GM18868 (cell line): Measurements from ENCODE around the gene TAT.

ENCODE experiments used
- ATAC-seq: cut with Tn5 transposase; IDR thresholded peaks from one replicate; pipeline ENCODE4 v1.9.1; 2021; ENCODE audit warnings: mild to moderate bottlenecking, moderate library complexity; ENCODE audit not compliant: unreplicated experiment

Gene TAT

DNA sequence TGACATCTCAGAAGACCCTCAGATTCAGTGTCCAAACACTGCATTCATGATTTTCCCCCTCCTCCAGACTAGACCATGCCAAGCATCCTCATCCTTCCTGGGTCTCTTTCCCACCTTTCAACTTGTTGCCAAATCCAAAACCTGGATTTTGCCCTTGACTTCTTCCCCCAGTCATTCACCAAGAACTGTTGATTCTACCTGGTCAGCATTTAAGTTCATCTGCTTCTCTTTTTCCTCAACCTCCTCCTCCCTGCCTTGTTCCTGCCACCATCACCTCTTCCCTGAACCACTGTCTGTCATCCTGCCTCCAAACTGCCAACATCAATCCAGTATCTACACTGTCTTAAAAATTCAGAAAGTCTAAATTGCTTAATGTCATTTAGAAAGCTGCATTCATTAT, 29.7 kb downstream of the TAT start:
- ATAC-seq, result no peak

- ATAC-seq, result peak; percentile 76
These were observed 34.5 kb downstream of the TAT start for GRCh38 chr16:71542377-71542776.

DNA sequence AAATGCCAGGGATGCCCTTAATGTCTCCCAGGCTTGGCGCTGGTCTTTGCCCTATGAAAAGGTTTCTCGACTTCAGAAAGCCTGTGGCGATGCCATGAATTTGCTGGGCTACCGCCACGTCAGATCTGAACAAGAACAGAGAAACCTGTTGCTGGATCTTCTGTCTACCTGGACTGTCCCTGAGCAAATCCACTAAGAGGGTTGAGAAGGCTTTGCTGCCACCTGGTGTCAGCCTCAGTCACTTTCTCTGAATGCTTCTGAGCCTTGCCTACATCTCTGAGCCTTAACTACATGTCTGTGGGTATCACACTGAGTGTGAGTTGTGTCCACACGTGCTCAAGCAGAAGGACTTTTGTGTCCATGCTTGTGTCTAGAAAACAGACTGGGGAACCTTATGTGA, 39.2 kb downstream of the TAT start:
- peak; percentile 82 for ATAC-seq

DNA sequence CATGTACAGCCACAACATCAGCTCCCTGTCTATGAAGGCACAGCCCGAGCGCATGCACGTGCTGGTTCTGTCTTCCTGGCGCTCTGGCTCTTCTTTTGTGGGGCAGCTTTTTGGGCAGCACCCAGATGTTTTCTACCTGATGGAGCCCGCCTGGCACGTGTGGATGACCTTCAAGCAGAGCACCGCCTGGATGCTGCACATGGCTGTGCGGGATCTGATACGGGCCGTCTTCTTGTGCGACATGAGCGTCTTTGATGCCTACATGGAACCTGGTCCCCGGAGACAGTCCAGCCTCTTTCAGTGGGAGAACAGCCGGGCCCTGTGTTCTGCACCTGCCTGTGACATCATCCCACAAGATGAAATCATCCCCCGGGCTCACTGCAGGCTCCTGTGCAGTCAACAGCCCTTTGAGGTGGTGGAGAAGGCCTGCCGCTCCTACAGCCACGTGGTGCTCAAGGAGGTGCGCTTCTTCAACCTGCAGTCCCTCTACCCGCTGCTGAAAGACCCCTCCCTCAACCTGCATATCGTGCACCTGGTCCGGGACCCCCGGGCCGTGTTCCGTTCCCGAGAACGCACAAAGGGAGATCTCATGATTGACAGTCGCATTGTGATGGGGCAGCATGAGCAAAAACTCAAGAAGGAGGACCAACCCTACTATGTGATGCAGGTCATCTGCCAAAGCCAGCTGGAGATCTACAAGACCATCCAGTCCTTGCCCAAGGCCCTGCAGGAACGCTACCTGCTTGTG, 40.0 kb downstream of the TAT start:
- no peak for ATAC-seq

DNA sequence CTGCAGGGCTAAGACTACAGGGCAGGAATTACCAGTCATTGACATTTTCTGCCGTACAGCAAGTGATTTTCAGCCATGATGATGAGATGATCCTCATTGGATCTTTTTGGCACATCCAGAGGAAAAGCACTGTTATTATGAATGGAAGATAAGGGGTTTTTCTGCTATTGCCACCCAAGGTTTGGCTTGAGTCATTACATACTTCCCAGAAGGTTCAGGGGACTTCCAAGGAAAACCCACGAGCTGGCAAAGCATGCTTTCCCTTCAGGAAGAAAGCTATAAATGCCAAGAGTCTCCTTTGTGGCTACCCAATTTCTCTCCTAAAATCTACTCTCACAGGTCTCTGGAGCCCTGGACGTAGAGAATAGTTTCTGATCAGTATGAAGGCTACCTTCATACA, 44.5 kb downstream of the TAT start:
- no peak for ATAC-seq

DNA sequence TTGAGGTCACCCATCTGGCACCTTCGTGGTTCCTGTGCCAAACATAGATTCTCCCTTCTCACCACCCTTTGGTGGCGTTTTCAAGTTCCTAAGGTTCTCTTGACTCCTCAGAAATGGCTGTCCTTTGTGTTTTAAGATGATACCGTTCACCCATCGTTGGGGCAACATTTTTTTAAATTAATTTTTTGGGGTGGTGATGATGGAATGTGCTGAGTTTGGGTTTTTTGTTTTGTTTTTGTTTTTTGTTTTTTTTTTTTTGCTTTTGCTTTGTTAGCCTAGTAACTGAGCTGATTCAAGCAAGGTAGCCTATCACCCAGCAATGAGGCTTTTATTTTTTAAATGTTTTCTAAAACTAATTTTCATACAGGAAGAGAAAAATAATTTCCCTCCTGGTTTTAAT, 48.0 kb downstream of the TAT start:
- no peak for ATAC-seq

DNA sequence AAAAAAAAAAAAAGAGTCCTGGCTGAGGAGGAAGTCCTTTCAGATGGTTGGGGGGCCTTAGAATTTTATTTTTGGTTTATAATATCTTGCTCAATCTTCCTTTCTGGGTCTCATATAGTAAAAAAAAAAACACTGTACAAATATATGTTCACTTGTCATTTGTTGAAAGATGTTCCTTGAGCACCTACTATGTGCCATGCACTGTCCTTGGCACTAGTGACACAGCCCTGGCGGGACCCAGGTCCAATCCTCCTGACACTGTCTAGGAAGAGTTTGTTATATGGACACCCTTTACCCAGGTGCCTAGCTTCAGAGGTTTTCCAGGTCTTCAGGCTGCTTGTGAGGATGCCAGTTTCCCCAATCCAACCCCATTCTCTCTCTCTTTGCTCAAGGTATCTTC, 48.6 kb downstream of the TAT start:
- ATAC-seq, result no peak

GRCh38 chr16:71526111-71526631, 50.7 kb downstream of the TAT start, which contains the start of gene CHST4:
TSS of gene CHST4 (plus strand) at chr16:71526426. CDS start at chr16:71536678, 10,252 bp downstream.
- no peak for ATAC-seq

DNA sequence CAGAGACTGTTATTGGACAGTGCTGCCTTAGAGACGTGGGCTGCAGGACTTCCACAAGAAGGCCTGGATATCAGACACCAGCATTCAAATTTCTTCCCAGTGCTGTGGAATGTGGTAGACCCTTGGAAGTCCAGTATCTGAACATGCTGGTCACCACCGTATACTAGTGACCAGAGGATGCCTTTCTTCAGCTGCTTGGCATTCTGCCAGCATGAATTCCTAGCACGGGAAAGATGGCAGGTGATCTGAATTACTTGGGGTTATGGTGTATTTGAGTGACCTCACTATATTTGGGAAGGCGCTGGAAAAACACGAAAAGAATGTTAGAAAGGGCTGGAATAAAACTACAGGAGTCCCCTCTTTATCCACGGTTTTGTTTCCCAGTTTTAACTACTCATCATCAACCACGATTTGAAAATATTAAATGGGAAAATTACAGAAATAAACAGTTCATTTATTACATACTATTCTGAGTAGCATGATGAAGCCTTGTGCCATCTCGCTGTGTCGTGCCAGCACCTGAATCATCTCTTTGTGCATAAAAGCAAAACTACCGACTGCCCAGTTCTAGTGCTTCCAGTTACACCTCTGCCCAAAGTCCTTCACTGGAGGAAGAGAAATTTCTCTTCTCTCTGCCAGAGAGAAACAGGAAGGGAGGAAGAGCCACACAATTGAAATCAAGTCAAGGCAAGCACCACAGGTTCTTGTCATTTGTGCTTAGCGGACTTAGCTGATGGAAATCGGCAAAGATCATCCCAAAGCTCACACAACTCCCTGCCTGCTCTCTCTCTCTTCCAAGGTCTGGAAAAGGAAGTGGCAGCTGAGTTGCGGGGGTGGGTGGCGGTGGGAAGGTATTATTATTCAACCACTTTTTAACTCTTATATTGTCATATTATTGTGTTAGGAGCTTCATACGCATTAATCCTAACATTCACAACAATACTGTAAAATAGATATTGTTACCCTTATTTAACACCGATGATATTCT, 52.0 kb downstream of the TAT start:
- no peak for ATAC-seq

GRCh38 chr16:71520550-71520949, 56.3 kb downstream of the TAT start:
- no peak for ATAC-seq
